ENCODE measurements around the gene LHX3.
A peak's percentile ranks its signal among the peaks of the same experiment; 100 is the strongest.

The LHX3 gene

DNA sequence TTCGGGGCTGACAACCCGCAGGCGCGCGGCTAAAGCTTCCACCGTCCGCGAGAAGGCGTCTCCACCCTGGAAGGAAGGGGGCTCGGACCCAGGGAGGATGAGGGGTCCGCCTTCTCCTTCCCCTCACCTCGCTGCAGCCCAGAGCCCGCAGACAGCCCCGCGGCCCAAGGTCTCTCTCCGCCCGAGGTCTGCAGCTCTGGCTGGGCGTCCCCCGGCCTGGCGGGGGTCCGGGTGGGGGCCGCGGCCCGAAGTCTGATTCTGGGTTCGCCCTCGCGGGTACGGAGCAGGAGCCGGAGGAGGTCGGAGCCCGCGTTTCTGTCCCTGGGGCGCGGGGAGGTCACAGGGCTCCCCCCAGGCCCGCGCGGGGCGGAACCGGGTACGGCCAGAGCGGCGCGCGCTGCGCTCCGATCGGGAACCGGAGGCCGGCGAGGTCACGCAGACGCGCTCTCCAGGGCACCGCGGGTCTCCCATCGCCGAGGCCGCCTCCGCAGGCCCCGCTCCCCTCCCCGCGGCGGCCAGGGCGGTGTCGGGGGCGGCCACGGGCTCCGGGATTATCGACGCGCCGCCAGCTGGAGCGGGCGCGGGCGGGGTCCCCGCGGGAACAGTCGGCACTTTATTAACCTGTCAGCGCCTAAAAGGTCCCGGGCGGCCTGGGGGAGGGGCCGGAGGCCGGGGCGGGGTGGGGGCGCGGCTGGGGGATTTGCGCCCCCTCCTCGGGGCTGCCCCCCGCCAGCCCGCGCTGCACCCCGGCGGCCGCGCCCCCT lies 11.6 kb downstream of the LHX3 start:
- DNase-seq (ENCODE audit: low read depth, low spot score) = no peak

DNA sequence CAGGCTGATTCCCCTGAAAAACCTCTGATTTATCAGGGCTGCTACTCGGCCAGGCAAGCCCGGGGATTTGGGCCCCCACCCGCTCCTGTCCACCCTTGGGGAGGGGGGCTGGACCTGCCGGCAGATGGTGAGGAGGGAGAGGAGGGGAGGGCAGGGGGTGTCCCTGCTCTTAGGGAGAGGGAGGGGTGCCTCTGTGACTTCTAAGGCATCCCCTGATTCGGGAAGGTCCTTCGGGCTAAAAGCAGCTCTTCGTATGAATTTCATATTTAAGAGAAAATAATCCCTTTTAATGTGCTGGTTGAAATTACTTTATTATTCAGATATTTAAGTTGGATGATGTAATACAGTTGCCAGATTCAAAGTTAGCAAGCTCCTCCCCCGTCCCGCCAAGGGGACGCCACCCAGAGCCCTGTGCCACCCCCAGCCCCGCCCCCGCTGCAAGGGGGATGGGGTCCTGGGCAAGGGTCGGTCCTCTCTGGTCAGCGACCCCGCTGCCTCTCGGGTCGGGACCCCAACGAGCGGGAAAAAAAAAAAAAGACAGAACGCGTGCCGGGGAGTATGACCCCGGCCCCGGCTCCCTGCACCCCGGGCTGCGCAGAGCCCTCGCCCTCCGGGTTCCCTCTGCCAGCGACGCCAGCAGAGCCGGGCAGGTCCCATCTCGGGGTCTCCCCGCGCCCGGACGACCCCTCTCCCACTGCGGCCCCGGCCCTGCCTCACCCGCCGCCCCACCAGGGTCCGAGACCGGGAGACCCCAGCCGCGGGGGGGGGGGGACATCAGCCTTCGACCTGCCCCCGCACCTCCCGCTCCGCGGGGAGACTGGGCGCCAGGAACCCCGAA lies 12.4 kb downstream of the LHX3 start:
- no peak for DNase-seq (ENCODE audit: low read depth, low spot score)

DNA sequence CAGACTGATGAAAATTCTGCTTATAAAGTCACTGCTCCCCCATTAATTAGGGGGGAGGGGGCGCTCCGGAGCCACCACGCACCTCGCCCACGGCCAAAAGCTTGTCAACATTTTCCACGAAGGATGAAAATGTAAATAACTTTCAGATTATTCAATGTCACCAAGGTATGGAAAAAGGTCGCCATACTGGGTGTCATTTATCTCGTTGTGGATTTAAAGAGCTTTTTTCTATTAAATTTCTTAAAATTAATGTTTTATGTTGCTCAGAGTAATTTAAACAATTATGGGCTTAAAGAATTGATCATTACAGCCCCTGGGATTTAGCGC lies 13.0 kb downstream of the LHX3 start:
- DNase-seq (ENCODE audit: low read depth, low spot score) = no peak

DNA sequence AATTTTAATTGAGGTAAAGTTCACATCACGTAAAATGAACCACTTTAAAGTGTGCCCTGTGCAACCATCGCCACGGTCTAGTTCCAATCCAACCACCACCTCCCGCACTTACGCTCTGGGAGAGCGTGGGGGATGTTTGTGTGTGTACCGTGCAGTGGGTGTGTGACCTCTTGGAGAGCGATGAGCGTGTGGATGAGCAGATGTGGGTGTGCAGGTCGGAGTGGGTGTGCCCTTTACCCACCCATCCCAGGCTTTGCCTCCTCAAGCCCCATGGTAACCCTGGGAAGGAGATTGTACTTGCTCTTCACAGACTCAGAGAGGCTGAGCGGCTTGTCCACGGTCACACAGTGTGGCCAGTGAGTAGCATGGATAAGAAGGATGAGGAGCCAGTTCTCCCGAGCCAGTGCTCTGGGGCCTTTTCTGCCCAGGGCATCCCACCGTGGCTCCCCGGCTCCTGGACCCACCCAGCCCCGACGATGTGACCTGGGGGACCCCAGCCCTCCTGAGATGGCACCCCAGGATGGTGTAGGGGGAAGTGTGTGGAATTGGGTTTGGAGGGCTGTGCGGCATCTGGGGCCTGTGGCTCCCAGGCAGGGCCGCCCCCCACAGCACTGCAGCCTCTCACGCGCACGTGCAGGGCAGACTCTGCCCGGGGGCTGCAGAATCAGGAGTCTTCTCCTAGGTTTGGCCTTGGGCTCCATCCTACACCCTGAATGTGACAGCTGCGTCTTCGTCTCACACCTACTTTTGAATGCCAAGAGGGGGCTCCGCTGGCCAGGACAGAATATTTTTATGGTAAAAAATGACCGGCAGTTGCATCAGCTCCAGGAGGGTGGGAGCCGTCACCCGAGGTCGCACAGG lies 13.6 kb downstream of the LHX3 start:
- DNase-seq (ENCODE audit: low read depth, low spot score) = no peak

DNA sequence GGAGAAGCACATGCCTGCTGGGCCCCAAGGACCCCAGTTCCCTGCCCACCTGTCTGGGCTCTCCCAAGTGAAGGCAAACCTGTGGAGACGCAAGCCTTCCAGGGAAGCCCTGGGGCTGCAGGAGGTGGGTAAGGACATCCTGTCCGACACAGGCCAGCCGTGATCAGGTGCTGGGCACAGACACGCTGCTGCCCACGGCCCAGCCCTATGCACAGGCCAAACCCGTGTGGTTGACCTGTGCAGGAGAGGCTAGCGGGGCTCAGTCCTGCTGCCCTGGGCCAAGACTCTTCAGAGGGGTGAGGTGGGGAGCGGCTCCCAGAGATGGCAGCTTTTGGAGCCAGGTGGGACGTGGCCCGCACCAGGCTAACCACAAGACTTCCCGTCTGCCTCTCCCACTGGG lies 14.3 kb downstream of the LHX3 start:
- DNase-seq (ENCODE audit: low read depth, low spot score) = no peak

DNA sequence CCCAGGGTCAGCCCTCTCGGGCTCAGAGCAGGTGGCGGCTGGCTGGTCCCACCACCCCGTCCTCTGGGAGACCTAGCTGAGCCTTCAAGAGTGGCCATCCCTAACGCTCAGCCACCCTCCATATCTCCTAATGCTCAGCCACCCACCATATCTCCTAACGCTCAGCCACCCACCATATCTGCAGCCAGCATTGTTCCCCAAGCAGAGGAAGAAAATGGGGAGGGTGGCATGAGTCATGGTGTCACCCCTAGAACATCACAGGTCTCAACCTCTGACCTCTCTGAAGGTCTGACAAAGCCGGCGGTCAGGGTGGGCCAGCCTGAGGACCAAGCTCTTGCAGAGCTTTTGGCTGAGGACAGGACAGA lies 14.7 kb downstream of the LHX3 start:
- DNase-seq (ENCODE audit: low read depth, low spot score) = no peak

DNA sequence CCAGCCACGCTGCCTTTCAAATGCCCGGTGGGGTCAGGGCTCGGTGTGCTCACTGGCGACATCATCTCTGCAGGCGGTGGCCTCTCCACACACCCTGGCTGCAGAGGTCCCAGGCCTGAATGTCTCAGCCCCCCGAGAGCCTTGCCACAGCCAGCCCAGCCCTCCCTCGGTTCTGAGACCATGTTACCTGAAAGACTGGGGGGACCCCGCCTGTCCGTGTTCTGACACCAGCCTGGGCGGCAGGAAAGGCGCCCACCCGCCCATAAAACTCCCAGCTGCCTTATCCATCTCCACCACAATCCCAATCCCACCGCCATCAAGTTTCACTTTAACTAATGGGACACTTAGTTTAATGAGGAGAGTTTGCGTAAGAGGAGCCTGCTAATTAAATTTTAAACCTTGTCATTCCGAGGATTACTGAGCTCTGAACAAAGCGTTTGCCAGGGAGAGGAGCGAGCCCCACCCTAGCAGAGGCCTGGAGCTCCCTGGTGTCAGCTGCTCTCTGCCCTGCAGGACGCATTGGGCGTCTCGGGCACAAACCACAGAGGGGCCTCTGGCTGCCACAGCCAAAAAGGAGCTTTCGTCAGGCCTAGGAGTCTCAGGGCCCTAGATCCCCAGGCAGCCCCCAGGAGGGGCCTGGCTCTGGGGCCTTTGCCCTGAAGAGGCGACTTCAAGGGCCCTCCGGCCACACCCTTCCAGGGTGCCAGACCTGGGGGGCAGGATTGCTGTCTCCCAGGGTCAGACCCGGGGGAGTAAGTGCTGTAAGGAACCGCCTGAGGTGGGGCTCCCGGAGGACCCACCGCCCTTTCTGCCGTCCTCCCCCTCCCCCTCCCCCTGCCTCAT lies 15.3 kb downstream of the LHX3 start:
- DNase-seq (ENCODE audit: low read depth, low spot score) = no peak

DNA sequence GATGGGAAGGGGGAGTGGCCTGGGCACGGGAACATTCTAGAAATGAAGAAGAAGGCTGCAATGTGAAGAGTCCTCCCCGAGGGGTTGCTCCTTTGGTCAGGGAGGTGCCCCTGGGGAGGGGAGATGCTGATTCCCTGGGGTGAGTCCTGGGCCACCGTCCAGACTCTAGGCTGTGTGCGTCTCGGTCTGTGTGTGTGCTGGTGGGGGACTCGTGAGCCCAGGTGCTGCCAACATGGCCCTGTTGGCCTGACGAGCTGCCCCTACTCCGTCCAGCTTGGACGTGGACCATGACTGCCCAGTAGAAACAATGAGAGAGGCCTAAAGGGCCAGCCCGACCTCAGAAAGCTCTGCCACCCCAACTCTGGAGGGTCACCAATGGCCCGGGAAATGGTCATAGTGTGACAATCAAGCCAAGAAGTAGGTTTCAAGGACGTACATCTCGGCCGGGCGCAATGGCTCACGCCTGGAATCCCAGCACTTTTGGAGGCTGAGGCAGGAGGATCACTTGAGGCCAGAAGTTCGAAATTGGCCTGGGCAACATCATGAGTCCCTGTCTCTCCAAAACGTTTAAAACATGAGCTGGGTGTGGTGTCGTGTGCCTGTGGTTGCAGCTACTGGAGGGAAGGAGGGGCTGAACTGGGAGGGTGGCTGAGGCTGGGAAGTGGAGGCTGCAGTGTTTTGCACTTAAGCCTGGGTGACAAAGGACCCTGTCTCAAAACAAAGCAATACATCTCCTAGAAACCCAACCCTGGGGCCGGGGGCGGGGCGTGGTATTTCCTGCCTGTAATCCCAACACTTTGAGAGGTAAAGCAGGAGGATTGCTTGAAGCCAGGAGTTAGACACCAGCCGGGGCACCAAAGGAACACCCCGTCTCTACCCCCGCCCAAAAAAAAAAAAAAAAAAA lies 17.0 kb downstream of the LHX3 start:
- DNase-seq (ENCODE audit: low read depth, low spot score) = peak; percentile 93

DNA sequence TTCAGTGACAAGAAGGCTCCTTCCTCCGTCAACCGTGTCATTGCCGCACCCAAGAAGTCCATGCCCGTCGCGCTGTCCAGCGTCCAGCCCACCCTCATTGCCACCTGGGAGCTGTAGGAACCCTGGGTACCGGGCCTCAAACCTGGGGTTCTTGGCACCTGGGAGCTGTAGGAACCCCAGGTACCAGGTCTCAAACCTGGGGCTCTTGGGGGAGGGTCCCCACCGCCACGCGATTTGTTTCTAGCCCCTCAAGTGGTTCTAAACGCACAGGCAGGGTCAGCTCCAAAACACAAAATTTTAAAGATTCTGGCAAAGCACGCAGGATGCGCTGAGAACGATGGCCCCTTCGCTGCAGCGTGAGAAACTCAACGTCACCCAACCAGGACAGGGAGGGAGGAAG lies 17.7 kb downstream of the LHX3 start:
- DNase-seq (ENCODE audit: low read depth, low spot score) = no peak

DNA sequence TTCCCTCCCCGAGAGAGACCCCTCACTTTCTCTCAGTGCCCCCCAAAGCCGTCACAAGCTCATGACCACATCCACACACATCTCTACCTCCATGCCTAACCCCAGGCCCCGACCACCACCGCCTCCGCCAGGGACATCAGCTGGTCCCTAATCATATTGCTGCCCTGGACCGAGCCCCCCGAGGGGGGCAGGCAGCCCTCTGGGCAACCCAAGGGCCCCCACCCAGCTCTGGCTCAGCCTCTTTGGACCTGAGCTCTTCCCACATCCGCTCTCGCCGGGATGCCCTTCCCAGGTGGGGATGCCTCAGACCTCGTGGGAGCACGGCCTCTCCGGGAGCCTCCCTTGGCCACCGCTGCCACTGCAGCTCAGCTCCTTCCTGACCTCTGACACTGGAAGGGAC lies 18.5 kb downstream of the LHX3 start:
- no peak for DNase-seq (ENCODE audit: low read depth, low spot score)

DNA sequence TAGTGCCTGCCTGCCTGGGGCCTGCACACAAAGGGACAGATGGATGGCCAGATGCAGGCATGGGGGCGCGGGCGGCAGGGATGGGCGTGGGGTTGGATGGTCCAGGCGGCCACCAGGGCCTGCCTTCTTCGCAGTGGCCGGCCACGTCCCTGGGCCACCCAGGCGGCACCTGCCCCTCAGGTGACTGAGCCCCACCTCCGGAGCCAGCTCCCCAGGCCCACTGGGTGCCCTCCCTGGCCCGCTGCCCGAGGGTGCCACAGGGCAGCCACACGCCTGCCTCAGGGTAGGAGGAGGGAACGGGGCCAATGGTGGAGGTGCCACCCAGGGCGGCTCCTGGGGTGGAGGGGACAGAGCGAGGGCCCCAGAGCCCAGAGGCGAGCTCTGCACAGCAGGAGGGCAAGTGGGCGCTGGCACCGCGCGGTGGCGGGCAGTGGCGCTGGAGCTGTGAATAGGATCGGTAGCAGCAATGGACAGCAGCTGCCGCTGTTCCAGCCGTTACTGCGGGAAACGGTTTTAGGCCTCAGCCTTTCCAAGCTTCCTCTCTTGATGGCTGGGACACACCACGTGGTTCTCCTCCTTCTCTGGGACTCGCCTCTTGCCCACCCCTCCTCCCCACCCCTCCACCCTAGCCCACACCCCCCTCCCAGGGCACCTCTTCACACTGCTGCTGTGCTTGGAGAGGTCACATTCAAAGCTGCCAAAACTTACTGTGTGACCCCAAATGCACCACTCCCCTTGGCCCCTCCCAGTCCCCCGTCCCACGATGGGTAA lies 19.1 kb downstream of the LHX3 start:
- peak; percentile 8 for DNase-seq (ENCODE audit: low read depth, low spot score)

DNA sequence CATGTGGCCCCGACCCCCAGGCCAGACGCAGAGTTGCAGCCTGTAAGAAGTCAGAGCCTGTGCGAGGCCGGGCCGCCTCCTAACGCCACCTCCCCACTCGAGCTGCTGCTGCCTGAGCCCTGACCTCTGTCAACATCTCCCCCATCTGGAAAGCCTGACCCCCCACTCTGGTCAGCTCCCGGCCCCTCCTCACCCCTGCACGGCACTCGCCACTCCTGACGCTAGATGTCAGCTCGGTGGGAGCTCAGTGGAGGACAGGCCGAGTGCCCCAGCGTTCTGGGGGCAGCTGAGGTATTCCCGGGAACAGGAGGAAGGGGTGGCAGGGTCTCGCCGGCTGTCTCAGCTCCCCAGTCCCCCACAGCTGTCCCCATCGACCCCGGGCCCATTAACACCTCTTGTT lies 19.9 kb downstream of the LHX3 start:
- DNase-seq (ENCODE audit: low read depth, low spot score) = no peak

DNA sequence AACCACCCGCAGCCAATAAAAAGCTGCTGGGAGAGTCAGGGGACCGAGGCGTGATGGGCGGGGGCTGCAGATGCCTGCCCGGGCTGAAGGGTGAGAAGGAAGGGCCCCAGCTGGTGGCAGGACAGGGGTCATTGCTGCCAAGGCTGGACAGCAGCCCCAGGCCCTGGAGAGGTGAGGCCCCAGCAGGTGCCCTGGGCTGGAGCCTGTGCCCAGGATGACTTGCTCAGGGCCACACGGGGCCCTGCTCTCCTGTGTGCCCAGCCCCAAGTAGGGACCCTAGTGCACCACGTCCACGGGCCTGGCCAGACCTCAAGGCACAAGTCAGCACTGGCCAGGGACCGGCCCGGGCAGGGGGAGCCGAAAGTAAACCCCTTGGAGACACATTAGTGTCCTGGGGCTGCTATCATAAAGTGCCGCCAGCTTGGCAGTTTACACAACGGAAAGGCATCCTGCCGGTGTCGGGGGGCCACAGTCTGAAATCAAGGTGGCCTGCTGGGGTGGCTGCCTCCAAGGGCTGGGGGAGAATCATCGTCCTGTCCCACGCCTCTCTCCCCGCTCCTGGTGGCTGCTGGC lies 22.0 kb downstream of the LHX3 start:
- DNase-seq (ENCODE audit: low read depth, low spot score) = no peak

DNA sequence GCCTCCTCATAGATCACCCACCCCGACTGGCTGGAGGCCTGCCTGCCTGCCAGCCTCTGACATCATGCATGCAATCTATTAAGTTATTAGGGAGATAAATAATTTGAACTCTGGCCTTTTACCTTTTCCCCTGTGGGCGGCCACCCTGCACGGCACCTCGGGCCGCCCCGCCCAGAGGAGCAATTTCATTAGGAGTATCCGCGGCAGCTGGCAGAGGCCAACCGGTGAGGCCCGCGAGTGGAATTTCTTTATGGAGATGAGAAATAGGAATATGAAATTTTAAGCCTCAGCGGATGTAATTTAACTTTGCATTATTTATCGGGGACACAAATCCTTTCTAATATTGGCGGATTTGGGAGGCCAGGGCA lies 22.5 kb downstream of the LHX3 start:
- no peak for DNase-seq (ENCODE audit: low read depth, low spot score)

DNA sequence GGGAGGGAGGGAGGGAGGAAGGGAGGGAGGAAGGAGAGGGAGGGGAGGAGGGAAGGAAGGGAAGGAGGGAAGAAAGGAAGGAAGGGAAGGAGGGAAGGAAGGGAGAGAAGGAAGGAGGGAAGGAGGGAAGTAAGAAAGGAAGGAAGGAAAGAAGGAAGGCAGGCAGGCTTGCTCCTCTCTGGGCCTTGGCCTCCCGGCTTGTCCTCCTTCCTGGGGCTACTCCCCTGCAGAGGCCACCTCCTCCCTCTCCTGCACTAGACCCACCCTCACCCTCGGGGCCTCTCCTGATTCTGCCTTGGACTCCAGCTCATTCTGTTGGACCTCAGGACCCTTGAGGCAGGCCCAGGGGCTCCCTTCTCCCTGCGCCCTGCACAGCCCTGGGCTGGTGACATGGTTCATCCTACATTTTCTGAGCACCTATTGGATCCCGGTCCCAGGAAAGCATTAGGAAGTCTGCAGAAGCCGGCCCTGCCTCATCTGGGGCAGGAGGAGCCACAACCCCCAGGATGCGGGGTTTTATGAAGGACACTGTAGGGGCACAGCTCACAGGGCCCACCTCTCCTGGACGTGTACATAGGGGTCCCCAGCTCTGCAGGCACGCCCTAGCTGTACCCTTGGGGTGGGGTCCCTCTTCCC lies 23.0 kb downstream of the LHX3 start:
- DNase-seq (ENCODE audit: low read depth, low spot score) = no peak

DNA sequence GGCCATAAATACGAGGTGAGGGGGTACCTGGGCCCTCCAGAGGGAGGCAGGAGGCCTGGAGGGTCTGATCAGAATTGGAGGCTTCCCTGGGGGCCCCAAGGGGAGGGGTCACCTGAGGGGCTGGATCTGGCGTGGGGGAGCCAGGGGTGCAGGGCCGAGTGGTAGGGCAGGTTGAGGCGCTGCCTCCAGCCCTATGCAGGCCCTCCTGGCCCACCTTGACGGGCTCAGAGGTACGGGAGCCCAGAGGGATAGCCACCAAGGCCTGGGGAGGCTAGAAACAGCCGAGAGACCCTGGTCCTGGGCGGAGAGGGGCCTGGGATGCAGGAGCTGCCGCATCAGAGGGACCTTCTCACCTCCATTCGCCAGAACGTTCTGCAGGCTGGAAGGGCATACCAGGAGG lies 24.3 kb downstream of the LHX3 start:
- no peak for DNase-seq (ENCODE audit: low read depth, low spot score)

DNA sequence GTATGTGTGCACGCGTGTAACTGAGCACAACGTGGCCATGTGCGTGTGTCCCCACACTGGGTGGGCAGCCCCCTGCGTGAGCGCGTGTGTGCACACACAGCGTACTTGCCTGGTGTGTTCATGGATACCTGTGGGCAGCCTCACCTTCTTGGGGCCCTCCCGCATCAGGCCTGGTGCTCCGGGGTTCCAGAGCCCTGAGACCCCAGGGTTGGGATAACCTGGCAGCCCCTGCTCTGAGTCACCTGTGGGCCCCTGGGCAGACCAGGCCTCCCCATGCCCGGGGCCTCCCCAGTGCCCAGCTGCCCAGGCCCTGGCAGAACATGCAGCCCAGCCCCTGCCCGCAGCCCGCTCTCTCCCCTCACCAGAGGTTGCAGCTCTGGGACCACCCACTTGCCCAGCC lies 25.2 kb downstream of the LHX3 start:
- DNase-seq (ENCODE audit: low read depth, low spot score) = no peak

DNA sequence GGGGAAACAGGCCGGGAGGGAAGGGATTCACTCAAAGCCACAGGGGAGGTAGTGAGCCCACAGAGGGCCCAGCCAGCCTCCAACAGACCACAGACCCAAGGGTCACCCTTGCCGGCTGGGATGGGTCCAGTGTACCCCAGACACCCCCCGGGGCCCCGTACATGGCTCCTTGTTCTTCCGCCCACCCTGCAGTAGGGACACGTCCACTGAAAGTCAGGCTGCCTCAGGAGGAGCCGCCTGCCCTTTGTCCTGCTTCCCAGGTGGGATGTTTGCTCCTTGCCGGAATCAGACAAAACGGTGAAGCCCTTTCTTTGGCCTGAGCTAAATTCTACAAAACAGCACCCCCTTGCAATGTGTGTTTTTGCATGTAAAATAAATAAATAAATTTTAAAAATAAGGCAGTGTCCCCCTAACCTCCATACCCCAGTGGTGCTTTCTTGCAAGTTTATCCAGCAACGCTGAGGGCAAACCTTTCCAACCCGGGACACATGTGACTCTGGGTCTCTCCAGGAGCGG lies 25.8 kb downstream of the LHX3 start:
- DNase-seq (ENCODE audit: low read depth, low spot score) = no peak

DNA sequence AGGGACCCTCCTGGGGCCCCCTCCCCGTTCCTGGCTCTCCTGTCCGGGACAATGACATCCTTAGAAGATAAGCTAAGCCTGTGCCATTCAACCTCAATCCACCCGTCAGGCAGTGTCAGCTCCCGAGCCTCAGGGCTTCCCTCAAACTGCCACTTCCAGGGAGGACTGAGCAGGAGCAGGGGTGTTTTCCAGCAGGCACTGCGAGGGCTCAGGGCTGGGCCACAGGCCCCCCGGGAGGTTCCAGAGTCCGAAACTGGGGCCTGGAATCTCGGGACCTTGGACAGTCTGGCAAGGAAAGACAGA lies 26.2 kb downstream of the LHX3 start:
- peak; percentile 49 for DNase-seq (ENCODE audit: low read depth, low spot score)

Data from ELF-1 (cell line).